K562 (cell line): ENCODE measurements around the gene ODAPH. TPM values are rescaled to one million over a fixed set of nuclear protein-coding genes. Genes with fewer than 3 reads are reported as not detected.
A peak's percentile ranks its signal among the peaks of the same experiment; 100 is the strongest.

Experiments
- ADNP ChIP-seq: fragments of 200-800 bp; sonication (Bioruptor generic); IDR thresholded peaks from 2 replicates; pipeline ENCODE4 v1.6.1; 2016; ENCODE audit warnings: missing genetic modification characterization, missing compliant biosample characterization
- DPF2 ChIP-seq: fragments of 450-650 bp; IDR thresholded peaks from 2 replicates; pipeline ENCODE4 v1.6.1; 2016
- EP400 ChIP-seq: fragments of 450-650 bp; IDR thresholded peaks from 2 replicates; pipeline ENCODE4 v1.6.1; 2017; ENCODE audit warnings: antibody characterized with exemption, mild to moderate bottlenecking, moderate library complexity
- EWSR1 ChIP-seq: fragments of 450-650 bp; IDR thresholded peaks from 2 replicates; pipeline ENCODE4 v1.6.1; 2018; ENCODE audit warnings: borderline replicate concordance, mild to moderate bottlenecking, low read depth, moderate library complexity; ENCODE audit not compliant: partially characterized antibody
- FOSL1 ChIP-seq: fragments of 200-800 bp; sonication (Bioruptor generic); conservative IDR thresholded peaks from 2 replicates; pipeline ENCODE4 v1.6.1; 2016; ENCODE audit warnings: missing genetic modification characterization, missing compliant biosample characterization
- GABPB2 ChIP-seq: fragments of 250-450 bp; sonication (Bioruptor Pico); conservative IDR thresholded peaks from 2 replicates; pipeline ENCODE4 v1.5.1; 2021; ENCODE audit warnings: mild to moderate bottlenecking
- KLF16 ChIP-seq: IDR thresholded peaks from 2 replicates; pipeline ENCODE4 v1.6.1; 2016; ENCODE audit warnings: antibody characterized with exemption
- LARP7 ChIP-seq: fragments of 450-650 bp; IDR thresholded peaks from 2 replicates; pipeline ENCODE4 v1.6.1; 2016
- MYC ChIP-seq, 2 experiments: fragments of 250-450 bp in 1 of 2; sonication (Bioruptor Pico) in 1 of 2; IDR thresholded peaks; 2 replicates each; pipeline versions ENCODE4 v1.5.1 to v1.6.1; 2012 to 2021; ENCODE audit warnings: low read depth in 2 of 2, borderline replicate concordance in 1 of 2, improper control_type of control experiment in 1 of 2, low read length in 1 of 2, mild to moderate bottlenecking in 1 of 2, moderate library complexity in 1 of 2
- NEUROD1 ChIP-seq: fragments of 150-350 bp; IDR thresholded peaks from 2 replicates; pipeline ENCODE4 v1.6.1; 2014; ENCODE audit warnings: borderline replicate concordance, low read length, low read depth; ENCODE audit not compliant: partially characterized antibody
- NRF1 ChIP-seq, 2 experiments: fragments of 450-650 bp; IDR thresholded peaks in 1 of 2; conservative IDR thresholded peaks in 1 of 2; 2 replicates each; pipeline ENCODE4 v1.6.1; 2014; ENCODE audit warnings: mild to moderate bottlenecking in 2 of 2
- OTX1 ChIP-seq: fragments of 450-650 bp; formaldehyde crosslinking; IDR thresholded peaks from 2 replicates; pipeline ENCODE4 v1.4.0; 2022; ENCODE audit warnings: mild to moderate bottlenecking
- POLR2AphosphoS2 ChIP-seq: IDR thresholded peaks from 2 replicates; pipeline ENCODE4 v1.6.1; 2012; ENCODE audit warnings: low read length, improper control_type of control experiment
- ZNF324 ChIP-seq: fragments of 250-450 bp; sonication (Bioruptor Pico); IDR thresholded peaks from 2 replicates; pipeline ENCODE4 v1.4.0; 2020; ENCODE audit warnings: mild to moderate bottlenecking
- polyA plus RNA-seq, 8 experiments: library from polyadenylated mRNA; depleted of rRNA in 4 of 8; stranded (reverse) in 5 of 8; unstranded in 3 of 8; fragments of >200 nt; fragmentation: Nextera tagmentation in 2 of 8; fragmentation: Illumina TruSeq in 1 of 8; extraction: Ambion mirVana in 2 of 8; extraction: Trizol in 1 of 8; gene quantifications; 2 replicates each; pipeline versions ENCODE4 v1.2.1 to v1.2.3, GENCODE V29; 2011 to 2014; ENCODE audit warnings: inconsistent platforms in 1 of 8, missing spikeins in 1 of 8
- total RNA-seq, 7 experiments: library from RNA; depleted of rRNA in 6 of 7; stranded (reverse); fragments of >200 nt in 6 of 7; fragmentation: Illumina TruSeq in 2 of 7; extraction: Trizol in 2 of 7; gene quantifications; 2 replicates each; pipeline versions ENCODE4 v1.2.1 to v1.2.3, GENCODE V29; 2011 to 2021; ENCODE audit warnings: low replicate concordance in 1 of 7
- TF ChIP-seq, protein P1 (sequence below): fragments of 450-650 bp; formaldehyde crosslinking; IDR thresholded peaks from 2 replicates; pipeline ENCODE4 v1.4.0; 2022; ENCODE audit warnings: missing genetic modification characterization
- TF ChIP-seq, protein P2 (sequence below), 2 experiments: fragments of 150-350 bp in 1 of 2; IDR thresholded peaks; 2 replicates each; pipeline ENCODE4 v1.6.1; 2012 to 2016; ENCODE audit warnings: low read depth in 2 of 2, low read length in 2 of 2, mild to moderate bottlenecking in 1 of 2, moderate library complexity in 1 of 2
- TF ChIP-seq, protein P3 (sequence below), 2 experiments: fragments of 250-450 bp in 1 of 2; fragments of 450-650 bp in 1 of 2; sonication (Bioruptor Pico) in 1 of 2; IDR thresholded peaks; 2 replicates each; pipeline versions ENCODE4 v1.6.1 to v1.8.0; 2016 to 2021; ENCODE audit warnings: mild to moderate bottlenecking in 2 of 2, moderate library complexity in 2 of 2, missing compliant biosample characterization in 1 of 2, missing genetic modification characterization in 1 of 2
- TF ChIP-seq, protein P4 (sequence below): fragments of 450-650 bp; IDR thresholded peaks from 2 replicates; pipeline ENCODE4 v1.6.1; 2016; ENCODE audit warnings: antibody characterized with exemption
- TF ChIP-seq, protein P5 (sequence below): fragments of 250-450 bp; sonication (Bioruptor Pico); IDR thresholded peaks from 2 replicates; pipeline ENCODE4 v1.8.0; 2022; ENCODE audit warnings: moderate library complexity, mild to moderate bottlenecking, inconsistent platforms

The ODAPH gene
- total and polyA plus RNA-seq, 9 of the 15 experiments (the other 6 are each of a cell fraction or from before 2014, with no cell fraction given) = not detected

DNA sequence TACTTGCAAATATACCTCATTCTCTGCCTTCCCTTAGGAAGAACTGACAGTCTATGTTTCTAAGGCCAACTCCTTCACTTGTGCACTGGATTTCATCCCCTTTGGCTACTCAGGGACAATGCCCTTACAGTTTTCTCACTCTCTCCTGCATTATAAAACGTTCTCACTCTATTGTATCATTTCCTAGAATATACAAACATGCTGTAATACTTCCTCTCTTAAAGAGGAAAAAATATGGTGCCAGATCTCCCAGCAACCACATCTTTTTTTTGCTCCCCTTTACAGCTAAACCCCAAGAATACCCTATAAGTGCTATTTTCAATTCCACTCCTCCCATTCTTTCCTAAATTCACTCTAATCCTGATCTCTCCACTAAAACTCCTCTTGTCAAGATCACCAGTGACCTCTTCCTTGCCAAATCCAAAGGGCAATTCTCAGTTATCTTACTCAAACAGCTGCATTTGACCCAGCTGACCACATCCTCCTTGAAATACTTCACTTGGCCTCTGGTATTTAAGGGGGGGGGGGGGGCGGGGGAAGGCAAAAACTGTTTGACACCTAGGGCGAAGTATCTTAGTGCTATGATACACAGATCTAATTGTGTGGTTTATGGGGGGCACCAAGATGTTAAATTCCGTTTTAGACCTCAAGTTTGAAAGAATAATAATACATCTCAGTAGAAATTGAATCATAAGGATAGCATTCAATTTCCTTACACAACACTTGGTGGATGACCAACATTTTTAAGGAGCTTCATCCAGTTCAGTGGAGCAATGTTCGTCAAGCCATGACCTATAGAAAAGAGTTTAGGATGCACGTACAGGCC, 43.3 kb upstream of the ODAPH start (continued):
- TF ChIP-seq DPF2 = peak; percentile 96
- no peak for TF ChIP-seq POLR2AphosphoS2
- no peak for TF ChIP-seq GABPB2
- peak; percentile 66; the same call in 1 of the 2 replicates for TF ChIP-seq OTX1 (CRISPR knock-in tag)
- TF ChIP-seq EP400 = no peak
- 0 out of 2 replicates have a peak, but pooled peaks have one; percentile 17 for TF ChIP-seq MYC (IDR thresholded peaks at IDR 0.05; ENCODE audit: low read depth, low read length)
- no peak for TF ChIP-seq MYC (CRISPR knock-in tag; IDR thresholded peaks at IDR 0.05; ENCODE audit: borderline replicate concordance, low read depth)
- TF ChIP-seq NRF1 (conservative IDR thresholded peaks at IDR 0.05 in 1 of 2, IDR thresholded peaks at IDR 0.05 in 1 of 2) = no peak
- TF ChIP-seq, protein P1, sequence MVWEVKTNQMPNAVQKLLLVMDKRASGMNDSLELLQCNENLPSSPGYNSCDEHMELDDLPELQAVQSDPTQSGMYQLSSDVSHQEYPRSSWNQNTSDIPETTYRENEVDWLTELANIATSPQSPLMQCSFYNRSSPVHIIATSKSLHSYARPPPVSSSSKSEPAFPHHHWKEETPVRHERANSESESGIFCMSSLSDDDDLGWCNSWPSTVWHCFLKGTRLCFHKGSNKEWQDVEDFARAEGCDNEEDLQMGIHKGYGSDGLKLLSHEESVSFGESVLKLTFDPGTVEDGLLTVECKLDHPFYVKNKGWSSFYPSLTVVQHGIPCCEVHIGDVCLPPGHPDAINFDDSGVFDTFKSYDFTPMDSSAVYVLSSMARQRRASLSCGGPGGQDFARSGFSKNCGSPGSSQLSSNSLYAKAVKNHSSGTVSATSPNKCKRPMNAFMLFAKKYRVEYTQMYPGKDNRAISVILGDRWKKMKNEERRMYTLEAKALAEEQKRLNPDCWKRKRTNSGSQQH = no peak
- peak; percentile 49 for TF ChIP-seq FOSL1
- 0 out of 2 replicates have a peak, but pooled peaks have one; percentile 17 for TF ChIP-seq ADNP (tag)
- TF ChIP-seq, protein P2, sequence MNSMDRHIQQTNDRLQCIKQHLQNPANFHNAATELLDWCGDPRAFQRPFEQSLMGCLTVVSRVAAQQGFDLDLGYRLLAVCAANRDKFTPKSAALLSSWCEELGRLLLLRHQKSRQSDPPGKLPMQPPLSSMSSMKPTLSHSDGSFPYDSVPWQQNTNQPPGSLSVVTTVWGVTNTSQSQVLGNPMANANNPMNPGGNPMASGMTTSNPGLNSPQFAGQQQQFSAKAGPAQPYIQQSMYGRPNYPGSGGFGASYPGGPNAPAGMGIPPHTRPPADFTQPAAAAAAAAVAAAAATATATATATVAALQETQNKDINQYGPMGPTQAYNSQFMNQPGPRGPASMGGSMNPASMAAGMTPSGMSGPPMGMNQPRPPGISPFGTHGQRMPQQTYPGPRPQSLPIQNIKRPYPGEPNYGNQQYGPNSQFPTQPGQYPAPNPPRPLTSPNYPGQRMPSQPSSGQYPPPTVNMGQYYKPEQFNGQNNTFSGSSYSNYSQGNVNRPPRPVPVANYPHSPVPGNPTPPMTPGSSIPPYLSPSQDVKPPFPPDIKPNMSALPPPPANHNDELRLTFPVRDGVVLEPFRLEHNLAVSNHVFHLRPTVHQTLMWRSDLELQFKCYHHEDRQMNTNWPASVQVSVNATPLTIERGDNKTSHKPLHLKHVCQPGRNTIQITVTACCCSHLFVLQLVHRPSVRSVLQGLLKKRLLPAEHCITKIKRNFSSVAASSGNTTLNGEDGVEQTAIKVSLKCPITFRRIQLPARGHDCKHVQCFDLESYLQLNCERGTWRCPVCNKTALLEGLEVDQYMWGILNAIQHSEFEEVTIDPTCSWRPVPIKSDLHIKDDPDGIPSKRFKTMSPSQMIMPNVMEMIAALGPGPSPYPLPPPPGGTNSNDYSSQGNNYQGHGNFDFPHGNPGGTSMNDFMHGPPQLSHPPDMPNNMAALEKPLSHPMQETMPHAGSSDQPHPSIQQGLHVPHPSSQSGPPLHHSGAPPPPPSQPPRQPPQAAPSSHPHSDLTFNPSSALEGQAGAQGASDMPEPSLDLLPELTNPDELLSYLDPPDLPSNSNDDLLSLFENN (IDR thresholded peaks at IDR 0.05; ENCODE audit: low read depth in 2 of 2, low read length in 2 of 2) = peak in 1 of 2 experiments; percentile 75; a peak in 2 of 4 replicates
- TF ChIP-seq, protein P3, sequence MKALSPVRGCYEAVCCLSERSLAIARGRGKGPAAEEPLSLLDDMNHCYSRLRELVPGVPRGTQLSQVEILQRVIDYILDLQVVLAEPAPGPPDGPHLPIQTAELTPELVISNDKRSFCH (CRISPR knock-in tag; IDR thresholded peaks at IDR 0.05) = no peak
- TF ChIP-seq, protein P3 (tag; IDR thresholded peaks at IDR 0.05) = peak; percentile 60; the same call in 1 of the 2 replicates
- TF ChIP-seq, protein P4, sequence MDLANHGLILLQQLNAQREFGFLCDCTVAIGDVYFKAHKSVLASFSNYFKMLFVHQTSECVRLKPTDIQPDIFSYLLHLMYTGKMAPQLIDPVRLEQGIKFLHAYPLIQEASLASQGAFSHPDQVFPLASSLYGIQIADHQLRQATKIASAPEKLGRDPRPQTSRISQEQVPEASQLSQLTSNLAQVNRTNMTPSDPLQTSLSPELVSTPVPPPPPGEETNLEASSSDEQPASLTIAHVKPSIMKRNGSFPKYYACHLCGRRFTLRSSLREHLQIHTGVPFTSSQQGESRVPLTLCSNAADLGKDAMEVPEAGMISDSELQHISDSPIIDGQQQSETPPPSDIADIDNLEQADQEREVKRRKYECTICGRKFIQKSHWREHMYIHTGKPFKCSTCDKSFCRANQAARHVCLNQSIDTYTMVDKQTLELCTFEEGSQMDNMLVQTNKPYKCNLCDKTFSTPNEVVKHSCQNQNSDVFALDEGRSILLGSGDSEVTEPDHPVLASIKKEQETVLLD = no peak
- no peak for TF ChIP-seq EWSR1
- TF ChIP-seq, protein P5, sequence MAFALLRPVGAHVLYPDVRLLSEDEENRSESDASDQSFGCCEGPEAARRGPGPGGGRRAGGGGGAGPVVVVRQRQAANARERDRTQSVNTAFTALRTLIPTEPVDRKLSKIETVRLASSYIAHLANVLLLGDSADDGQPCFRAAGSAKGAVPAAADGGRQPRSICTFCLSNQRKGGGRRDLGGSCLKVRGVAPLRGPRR (CRISPR knock-in tag) = no peak
- TF ChIP-seq LARP7 = no peak
- TF ChIP-seq KLF16 = 0 out of 2 replicates have a peak, but pooled peaks have one; percentile 74
- TF ChIP-seq NEUROD1 = peak; percentile 57
- TF ChIP-seq ZNF324 (CRISPR knock-in tag) = no peak
